Smooth muscle cell (in vitro differentiated cells): ENCODE measurements around the gene PMVK. TPM values are rescaled to one million over a fixed set of nuclear protein-coding genes. Genes with fewer than 3 reads are reported as not detected.
A peak's percentile ranks its signal among the peaks of the same experiment; 100 is the strongest.

Experiments
- DNase-seq: peaks from one replicate; lab custom pipeline; 2025; ENCODE audit not compliant: unreplicated experiment; lab: John Stamatoyannopoulos, UW
- H2AFZ ChIP-seq: fragments of 200-600 bp; sonication (generic); 2 replicates; pipeline ENCODE4 v1.6.0; 2016; ENCODE audit warnings: antibody characterized with exemption, low read depth, mild to moderate bottlenecking
- H3F3A ChIP-seq: fragments of 200-600 bp; sonication (generic); 2 replicates; pipeline ENCODE4 v1.6.0; 2017; ENCODE audit warnings: antibody characterized with exemption, low read depth
- H3K27ac ChIP-seq: fragments of 200-600 bp; sonication (generic); 2 replicates; pipeline ENCODE4 v1.5.1; 2016; ENCODE audit warnings: low read depth, mild to moderate bottlenecking
- H3K27me3 ChIP-seq: fragments of 200-600 bp; sonication (generic); 2 replicates; pipeline ENCODE4 v1.6.1; 2016; ENCODE audit warnings: low read depth, mild to moderate bottlenecking
- H3K36me3 ChIP-seq: fragments of 200-600 bp; sonication (generic); 2 replicates; pipeline ENCODE4 v1.5.1; 2016; ENCODE audit warnings: low read depth
- H3K4me1 ChIP-seq: fragments of 200-600 bp; sonication (generic); 2 replicates; pipeline ENCODE4 v1.5.1; 2016; ENCODE audit warnings: low read depth
- H3K4me2 ChIP-seq: fragments of 200-600 bp; sonication (generic); 2 replicates; pipeline ENCODE4 v1.6.0; 2016; ENCODE audit warnings: mild to moderate bottlenecking
- H3K4me3 ChIP-seq: fragments of 200-600 bp; sonication (generic); 2 replicates; pipeline ENCODE4 v1.5.1; 2016; ENCODE audit warnings: mild to moderate bottlenecking
- H3K79me2 ChIP-seq: fragments of 200-600 bp; sonication (generic); 2 replicates; pipeline ENCODE4 v1.6.0; 2016; ENCODE audit warnings: low read depth, mild to moderate bottlenecking
- H3K9ac ChIP-seq: fragments of 200-600 bp; sonication (generic); 2 replicates; pipeline ENCODE4 v1.6.0; 2016; ENCODE audit warnings: low read depth
- H3K9me3 ChIP-seq: fragments of 200-600 bp; sonication (generic); replicated peaks from 2 replicates; pipeline ENCODE4 v1.5.1; 2016; ENCODE audit warnings: low read depth
- H4K20me1 ChIP-seq: fragments of 200-600 bp; sonication (generic); 2 replicates; pipeline ENCODE4 v1.6.0; 2016; ENCODE audit warnings: low read depth
- WGBS: methylation state at CpG from one replicate; pipeline ENCODE4 v1.1.7; 2016; ENCODE audit warnings: low lambda C conversion rate; 5-methylcytosine and 5-hydroxymethylcytosine counted together
- polyA plus RNA-seq: library from polyadenylated mRNA; unstranded; fragments of >200 nt; fragmentation: Nextera tagmentation; extraction: Ambion mirVana; gene quantifications from 2 replicates; pipeline ENCODE4 v1.2.1, GENCODE V29; 2016
- total RNA-seq: library from RNA; depleted of rRNA; stranded (reverse); fragments of >200 nt; gene quantifications from 2 replicates; pipeline ENCODE4 v1.2.3, GENCODE V29; 2014
- TF ChIP-seq, protein P1 (sequence below): fragments of 200-600 bp; sonication (generic); IDR thresholded peaks from 2 replicates; pipeline ENCODE4 v1.5.1; 2017; ENCODE audit warnings: borderline replicate concordance, mild to moderate bottlenecking, antibody characterized with exemption; ENCODE audit not compliant: insufficient read depth, poor library complexity, severe bottlenecking

The PMVK gene
- total and polyA plus RNA-seq, 2 experiments from 2014 or later: 6.7 to 31.2 TPM

GRCh38 chr1:154881820-154882535, 54.5 kb downstream of the PMVK start:
- H2AFZ ChIP-seq: no peak overlapping the region
- H3K9me3 ChIP-seq: no peaks in the 10 kb centered on the region
- H3F3A ChIP-seq: no peaks in the 10 kb centered on the region
- H3K4me3 ChIP-seq: no peak overlapping the region
- H3K27ac ChIP-seq: no peak overlapping the region
- no peaks in the 10 kb centered on the region for H3K27me3 ChIP-seq
- DNase-seq: no peak
- H3K4me1 ChIP-seq: no peaks in the 10 kb centered on the region
- no peaks in the 10 kb centered on the region for H4K20me1 ChIP-seq
- 75% methylated on average over 10 of the region's 10 CpGs for WGBS
- no peaks in the 10 kb centered on the region for H3K36me3 ChIP-seq
- no peak overlapping the region for H3K4me2 ChIP-seq
- H3K9ac ChIP-seq: no peak overlapping the region
- TF ChIP-seq, protein P1, sequence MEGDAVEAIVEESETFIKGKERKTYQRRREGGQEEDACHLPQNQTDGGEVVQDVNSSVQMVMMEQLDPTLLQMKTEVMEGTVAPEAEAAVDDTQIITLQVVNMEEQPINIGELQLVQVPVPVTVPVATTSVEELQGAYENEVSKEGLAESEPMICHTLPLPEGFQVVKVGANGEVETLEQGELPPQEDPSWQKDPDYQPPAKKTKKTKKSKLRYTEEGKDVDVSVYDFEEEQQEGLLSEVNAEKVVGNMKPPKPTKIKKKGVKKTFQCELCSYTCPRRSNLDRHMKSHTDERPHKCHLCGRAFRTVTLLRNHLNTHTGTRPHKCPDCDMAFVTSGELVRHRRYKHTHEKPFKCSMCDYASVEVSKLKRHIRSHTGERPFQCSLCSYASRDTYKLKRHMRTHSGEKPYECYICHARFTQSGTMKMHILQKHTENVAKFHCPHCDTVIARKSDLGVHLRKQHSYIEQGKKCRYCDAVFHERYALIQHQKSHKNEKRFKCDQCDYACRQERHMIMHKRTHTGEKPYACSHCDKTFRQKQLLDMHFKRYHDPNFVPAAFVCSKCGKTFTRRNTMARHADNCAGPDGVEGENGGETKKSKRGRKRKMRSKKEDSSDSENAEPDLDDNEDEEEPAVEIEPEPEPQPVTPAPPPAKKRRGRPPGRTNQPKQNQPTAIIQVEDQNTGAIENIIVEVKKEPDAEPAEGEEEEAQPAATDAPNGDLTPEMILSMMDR: no peak
- H3K79me2 ChIP-seq: no peaks in the 10 kb centered on the region

GRCh38 chr1:154880671-154881070, 55.8 kb downstream of the PMVK start:
- H3K9ac ChIP-seq: no peak overlapping the region
- no peak overlapping the region for H3K27ac ChIP-seq
- peaks cover 5% of the 10 kb centered on the region for H3K27me3 ChIP-seq
- TF ChIP-seq, protein P1: no peak
- no peaks in the 10 kb centered on the region for H3K79me2 ChIP-seq
- WGBS: 80% methylated on average over 5 of the region's 5 CpGs
- H4K20me1 ChIP-seq: no peaks in the 10 kb centered on the region
- H2AFZ ChIP-seq: no peak overlapping the region
- H3K36me3 ChIP-seq: no peaks in the 10 kb centered on the region
- no peaks in the 10 kb centered on the region for H3K9me3 ChIP-seq
- H3K4me2 ChIP-seq: no peak overlapping the region
- H3K4me1 ChIP-seq: no peaks in the 10 kb centered on the region
- DNase-seq: no peak
- H3K4me3 ChIP-seq: no peak overlapping the region
- H3F3A ChIP-seq: no peaks in the 10 kb centered on the region

GRCh38 chr1:154879038-154879421, 57.5 kb downstream of the PMVK start:
- Histone ChIP-seq H3K4me1 (no peaks in the 10 kb centered on the region), H2AFZ (no peak overlapping the region), H3F3A (no peaks in the 10 kb centered on the region), H3K4me3 (no peak overlapping the region), H3K4me2 (no peak overlapping the region), H3K27me3 (peaks cover 10% of the 10 kb centered on the region), H3K79me2 (no peaks in the 10 kb centered on the region), H3K27ac (no peak overlapping the region), H3K9me3 (no peaks in the 10 kb centered on the region), H4K20me1 (no peaks in the 10 kb centered on the region), H3K36me3 (no peaks in the 10 kb centered on the region), H3K9ac (no peak overlapping the region)
- no peak for DNase-seq
- 84% methylated on average over 16 of the region's 16 CpGs for WGBS
- TF ChIP-seq, protein P1: no peak

GRCh38 chr1:154878371-154879037, 58.0 kb downstream of the PMVK start:
- Histone ChIP-seq H3K27me3 (peaks cover 10% of the 10 kb centered on the region), H3K79me2 (no peaks in the 10 kb centered on the region), H3K36me3 (no peaks in the 10 kb centered on the region), H2AFZ (no peak overlapping the region), H4K20me1 (no peaks in the 10 kb centered on the region), H3F3A (no peaks in the 10 kb centered on the region), H3K4me1 (no peaks in the 10 kb centered on the region), H3K4me2 (no peak overlapping the region), H3K4me3 (no peak overlapping the region), H3K27ac (no peak overlapping the region), H3K9ac (no peak overlapping the region), H3K9me3 (no peaks in the 10 kb centered on the region)
- TF ChIP-seq, protein P1: peak; percentile 73
- DNase-seq: peak; percentile 28
- 29% methylated on average over 19 of the region's 20 CpGs for WGBS
